HepG2 (cell line): ENCODE data around the gene NCKAP1. TPM values are rescaled to one million over a fixed set of nuclear protein-coding genes. Genes with fewer than 3 reads are reported as not detected.

Experiments used
- AFF4 ChIP-seq: sonication (generic); formaldehyde crosslinking; IDR thresholded peaks from 2 replicates; pipeline ENCODE4 v1.4.0; 2020; ENCODE audit warnings: missing genetic modification reagents
- ARID5B ChIP-seq: IDR thresholded peaks from 2 replicates; pipeline ENCODE4 v1.4.0; 2020; ENCODE audit warnings: mild to moderate bottlenecking, missing genetic modification reagents
- ATRX ChIP-seq: sonication (generic); formaldehyde crosslinking; IDR thresholded peaks from 2 replicates; pipeline ENCODE4 v1.4.0; 2020; ENCODE audit warnings: missing genetic modification reagents, borderline replicate concordance
- CHCHD3 ChIP-seq: sonication (generic); formaldehyde crosslinking; IDR thresholded peaks from 2 replicates; pipeline ENCODE4 v1.8.0; 2022; ENCODE audit warnings: mild to moderate bottlenecking, missing genetic modification reagents, moderate library complexity
- NFAT5 ChIP-seq: sonication (generic); formaldehyde crosslinking; IDR thresholded peaks from 2 replicates; pipeline ENCODE4 v1.4.0; 2020; ENCODE audit warnings: missing genetic modification reagents
- PAWR ChIP-seq: sonication (generic); formaldehyde crosslinking; IDR thresholded peaks from 2 replicates; pipeline ENCODE4 v1.4.0; 2020; ENCODE audit warnings: missing genetic modification reagents, mild to moderate bottlenecking, borderline replicate concordance
- RBFOX2 ChIP-seq: fragments of 200-400 bp; formaldehyde crosslinking; IDR thresholded peaks from 2 replicates; pipeline ENCODE4 v1.6.1; 2017; ENCODE audit warnings: low read depth, mild to moderate bottlenecking, low read length
- ZNF281 ChIP-seq: sonication (generic); formaldehyde crosslinking; IDR thresholded peaks from 2 replicates; pipeline ENCODE4 v1.4.0; 2020; ENCODE audit warnings: missing genetic modification reagents, borderline replicate concordance
- ZNF33A ChIP-seq: sonication (generic); formaldehyde crosslinking; IDR thresholded peaks from 2 replicates; pipeline ENCODE4 v1.5.1; 2020; ENCODE audit warnings: missing genetic modification reagents, mild to moderate bottlenecking, moderate library complexity, borderline replicate concordance
- ZNF446 ChIP-seq: sonication (generic); formaldehyde crosslinking; IDR thresholded peaks from 2 replicates; pipeline ENCODE4 v1.5.0; 2020; ENCODE audit warnings: mild to moderate bottlenecking, missing genetic modification reagents
- polyA plus RNA-seq, 8 experiments: library from polyadenylated mRNA; depleted of rRNA in 3 of 8; stranded (reverse) in 7 of 8; unstranded in 1 of 8; fragments of >200 nt; fragmentation: Illumina TruSeq in 4 of 8; extraction: Trizol in 4 of 8; gene quantifications; 2 replicates each; pipeline versions ENCODE4 v1.2.1 to v1.2.3, GENCODE V29; 2011 to 2016; ENCODE audit warnings: low read depth in 4 of 8, missing spikeins in 1 of 8, mixed read lengths in 1 of 8; ENCODE audit not compliant: insufficient read depth in 1 of 8
- total RNA-seq, 5 experiments: library from RNA; depleted of rRNA; stranded (reverse); fragments of >200 nt; fragmentation: Illumina TruSeq; extraction: Trizol; gene quantifications; 2 replicates each; pipeline ENCODE4 v1.2.3, GENCODE V29; 2016; ENCODE audit warnings: low read depth in 1 of 5

NCKAP1 gene
- total and polyA plus RNA-seq, 2 of the 13 experiments (the other 11 are each of a cell fraction or from before 2014, with no cell fraction given): 72.1 to 96.3 TPM

GRCh38 chr2:183038341-183039300 is at the start of gene NCKAP1 (continued):
- TF ChIP-seq ARID5B (CRISPR knock-in tag): no peak; the same call in 1 of the 2 replicates
- TF ChIP-seq PAWR (CRISPR knock-in tag): no peak
- no peak for TF ChIP-seq ZNF33A (CRISPR knock-in tag)
- no peak for TF ChIP-seq ATRX (CRISPR knock-in tag)
- peak; percentile 59; the same call in 1 of the 2 replicates for TF ChIP-seq ZNF281 (CRISPR knock-in tag)
- no peak for TF ChIP-seq CHCHD3
- TF ChIP-seq RBFOX2: peak; percentile 39; the same call in 1 of the 2 replicates
- no peak for TF ChIP-seq ZNF446 (CRISPR knock-in tag)
- TF ChIP-seq AFF4 (CRISPR knock-in tag): no peak
- TF ChIP-seq NFAT5: peak; percentile 63; the same call in 1 of the 2 replicates
